Measurements from ENCODE around the gene ARID5B. TPM values are rescaled to one million over a fixed set of nuclear protein-coding genes. Genes with fewer than 3 reads are reported as not detected.

The ARID5B gene
- total RNA-seq, 1 experiment from 2014 or later, result 0.04 TPM

DNA sequence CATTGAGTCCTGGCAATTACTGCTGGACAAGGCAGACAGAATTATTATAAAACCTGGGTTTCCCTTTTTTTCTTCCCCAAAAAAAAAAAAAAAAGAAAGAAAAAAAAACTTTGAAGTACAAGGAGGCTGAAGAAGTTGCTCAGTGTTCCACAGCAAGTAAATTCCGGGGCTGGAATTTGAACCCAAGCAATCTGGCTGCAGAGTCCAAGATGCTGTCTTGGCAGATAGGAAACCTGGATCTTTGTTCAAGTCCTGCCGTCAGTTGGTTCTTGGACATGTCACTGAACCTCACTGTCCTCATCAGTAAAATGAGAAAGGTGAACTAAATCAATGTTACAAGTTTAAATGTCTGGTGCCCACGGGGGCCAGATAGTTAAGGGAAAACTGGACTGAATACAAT is 35.3 kb downstream of the ARID5B start:
- no peak overlapping the region for H3K4ac ChIP-seq (ENCODE audit: low read depth, low read length)
- H3K36me3 Mint-ChIP-seq (ENCODE audit: insufficient read depth in 1 of 3, low read depth in 3 of 3), result no peaks in the 10 kb centered on the region; a peak in 1 of 7 replicates
- peaks cover 0 to 5% of the 10 kb centered on the region in 2 experiments; a peak in 1 of 5 replicates for H3K9me3 Mint-ChIP-seq
- no peak for DNase-seq
- no peak overlapping the region for H3T11ph ChIP-seq (ENCODE audit: low read length)
- H4K20me1 ChIP-seq (ENCODE audit: control insufficient read depth, insufficient read depth, insufficient read length), result no peaks in the 10 kb centered on the region
- no peak overlapping the region for H2BK20ac ChIP-seq (ENCODE audit: low read depth, low read length, poor library complexity, severe bottlenecking)
- H3K4me2 ChIP-seq (ENCODE audit: insufficient read depth, insufficient read length, low read length), result no peak overlapping the region
- no peak overlapping the region for H3K14ac ChIP-seq (ENCODE audit: insufficient read depth, low read length)
- H3K4me1 Mint-ChIP-seq, result peaks cover 3 to 7% of the 10 kb centered on the region in 2 experiments; a peak in 2 of 4 replicates
- H3K79me2 ChIP-seq (ENCODE audit: insufficient read depth, low read length), result no peaks in the 10 kb centered on the region
- H3K9ac ChIP-seq (ENCODE audit: extremely low read depth, insufficient read length, low read length), result no peak overlapping the region
- H2AK5ac ChIP-seq (ENCODE audit: insufficient read length, low read length), result no peak overlapping the region
- TF ChIP-seq, protein P1, sequence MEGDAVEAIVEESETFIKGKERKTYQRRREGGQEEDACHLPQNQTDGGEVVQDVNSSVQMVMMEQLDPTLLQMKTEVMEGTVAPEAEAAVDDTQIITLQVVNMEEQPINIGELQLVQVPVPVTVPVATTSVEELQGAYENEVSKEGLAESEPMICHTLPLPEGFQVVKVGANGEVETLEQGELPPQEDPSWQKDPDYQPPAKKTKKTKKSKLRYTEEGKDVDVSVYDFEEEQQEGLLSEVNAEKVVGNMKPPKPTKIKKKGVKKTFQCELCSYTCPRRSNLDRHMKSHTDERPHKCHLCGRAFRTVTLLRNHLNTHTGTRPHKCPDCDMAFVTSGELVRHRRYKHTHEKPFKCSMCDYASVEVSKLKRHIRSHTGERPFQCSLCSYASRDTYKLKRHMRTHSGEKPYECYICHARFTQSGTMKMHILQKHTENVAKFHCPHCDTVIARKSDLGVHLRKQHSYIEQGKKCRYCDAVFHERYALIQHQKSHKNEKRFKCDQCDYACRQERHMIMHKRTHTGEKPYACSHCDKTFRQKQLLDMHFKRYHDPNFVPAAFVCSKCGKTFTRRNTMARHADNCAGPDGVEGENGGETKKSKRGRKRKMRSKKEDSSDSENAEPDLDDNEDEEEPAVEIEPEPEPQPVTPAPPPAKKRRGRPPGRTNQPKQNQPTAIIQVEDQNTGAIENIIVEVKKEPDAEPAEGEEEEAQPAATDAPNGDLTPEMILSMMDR (conservative IDR thresholded peaks at IDR 0.05), result no peak
- no peak overlapping the region for H3K18ac ChIP-seq (ENCODE audit: insufficient read length, low read depth, low read length)
- H3K23me2 ChIP-seq (ENCODE audit: insufficient read length, low read depth, low read length, poor library complexity, severe bottlenecking), result no peaks in the 10 kb centered on the region
- H3K23ac ChIP-seq (ENCODE audit: insufficient read length, low read depth, low read length), result no peak overlapping the region
- H2BK5ac ChIP-seq (ENCODE audit: insufficient read length, low read length), result no peak overlapping the region
- no peaks in the 10 kb centered on the region for H3K79me1 ChIP-seq (ENCODE audit: insufficient read depth, low read depth, low read length, poor library complexity, severe bottlenecking)
- no peak overlapping the region for H4K8ac ChIP-seq (replicated peaks; ENCODE audit: insufficient read length, low read depth, low read length)
- H4K5ac ChIP-seq (ENCODE audit: insufficient read length, low read depth, low read length), result no peak overlapping the region
- no peak overlapping the region for H3K27ac ChIP-seq (ENCODE audit: insufficient read length, low read depth, low read length)
- no peaks in the 10 kb centered on the region for H3K9me3 ChIP-seq (ENCODE audit: control insufficient read depth, low read depth, low read length)
- WGBS (ENCODE audit: extremely low coverage, insufficient read length, low lambda C conversion rate), result no CpG with 5 or more reads among the region's 3 CpGs
- no peak overlapping the region for H2BK120ac ChIP-seq (ENCODE audit: low read depth, low read length, poor library complexity, severe bottlenecking)
- H3K4me1 ChIP-seq (ENCODE audit: insufficient read depth, low read length), result no peaks in the 10 kb centered on the region
- H4K91ac ChIP-seq (ENCODE audit: insufficient read length, low read depth, low read length), result no peak overlapping the region
- H2BK15ac ChIP-seq (ENCODE audit: low read depth, low read length), result no peak overlapping the region
- H3K4me3 Mint-ChIP-seq, result no peak overlapping the region
- no peak overlapping the region for H2BK12ac ChIP-seq (ENCODE audit: insufficient read length, low read depth, low read length)
- no peak overlapping the region for H3K56ac ChIP-seq (ENCODE audit: insufficient read length, low read depth, low read length)
- H3K27ac Mint-ChIP-seq, result no peak overlapping the region
- no peak overlapping the region for H2AFZ ChIP-seq (ENCODE audit: low read length)
- H3K27me3 Mint-ChIP-seq (ENCODE audit: low read depth), result no peaks in the 10 kb centered on the region
- H3K27me3 ChIP-seq (ENCODE audit: insufficient read depth, low read length), result no peaks in the 10 kb centered on the region
